Brain microvascular endothelial cell (primary cell): ENCODE measurements around the gene CDNF.

ENCODE experiments used
- DNase-seq: peaks from one replicate; pipeline ENCODE4 v3.0.0-alpha.2; 2020
- H3K27ac ChIP-seq: fragments of 250-450 bp; sonication (Bioruptor Pico); 2 replicates; pipeline ENCODE4 v1.5.1; 2020; ENCODE audit warnings: mild to moderate bottlenecking, moderate library complexity
- H3K27me3 ChIP-seq: fragments of 250-450 bp; sonication (Bioruptor Pico); replicated peaks from 2 replicates; pipeline ENCODE4 v1.5.1; 2020; ENCODE audit warnings: mild to moderate bottlenecking
- H3K36me3 ChIP-seq: fragments of 250-450 bp; sonication (Bioruptor Pico); replicated peaks from 2 replicates; pipeline ENCODE4 v1.5.1; 2020; ENCODE audit warnings: mild to moderate bottlenecking
- H3K4me3 ChIP-seq: 2 replicates; pipeline ENCODE4 v1.5.1; 2011; ENCODE audit warnings: low read depth, mild to moderate bottlenecking, control low read depth, low read length, moderate library complexity
- in situ Hi-C: cut with HindIII; loops from 2 replicates; pipeline ENCODE4 v1.10.0; 2017; ENCODE audit warnings: low sequenced_read_pairs, low pct_ligation_motif_present
- TF ChIP-seq, protein P1 (sequence below): IDR thresholded peaks from 2 replicates; pipeline ENCODE4 v1.5.1; 2011; ENCODE audit warnings: low read depth, mild to moderate bottlenecking, moderate library complexity, low read length, control low read depth, inconsistent platforms; ENCODE audit errors: missing control alignments

CDNF gene

GRCh38 chr10:14773551-14774213, 64.2 kb downstream of the CDNF start:
- no peak for DNase-seq
- no peak overlapping the region for H3K4me3 ChIP-seq
- no peaks in the 10 kb centered on the region for H3K36me3 ChIP-seq
- TF ChIP-seq, protein P1, sequence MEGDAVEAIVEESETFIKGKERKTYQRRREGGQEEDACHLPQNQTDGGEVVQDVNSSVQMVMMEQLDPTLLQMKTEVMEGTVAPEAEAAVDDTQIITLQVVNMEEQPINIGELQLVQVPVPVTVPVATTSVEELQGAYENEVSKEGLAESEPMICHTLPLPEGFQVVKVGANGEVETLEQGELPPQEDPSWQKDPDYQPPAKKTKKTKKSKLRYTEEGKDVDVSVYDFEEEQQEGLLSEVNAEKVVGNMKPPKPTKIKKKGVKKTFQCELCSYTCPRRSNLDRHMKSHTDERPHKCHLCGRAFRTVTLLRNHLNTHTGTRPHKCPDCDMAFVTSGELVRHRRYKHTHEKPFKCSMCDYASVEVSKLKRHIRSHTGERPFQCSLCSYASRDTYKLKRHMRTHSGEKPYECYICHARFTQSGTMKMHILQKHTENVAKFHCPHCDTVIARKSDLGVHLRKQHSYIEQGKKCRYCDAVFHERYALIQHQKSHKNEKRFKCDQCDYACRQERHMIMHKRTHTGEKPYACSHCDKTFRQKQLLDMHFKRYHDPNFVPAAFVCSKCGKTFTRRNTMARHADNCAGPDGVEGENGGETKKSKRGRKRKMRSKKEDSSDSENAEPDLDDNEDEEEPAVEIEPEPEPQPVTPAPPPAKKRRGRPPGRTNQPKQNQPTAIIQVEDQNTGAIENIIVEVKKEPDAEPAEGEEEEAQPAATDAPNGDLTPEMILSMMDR: no peak
- no peak overlapping the region for H3K27ac ChIP-seq
- no peaks in the 10 kb centered on the region for H3K27me3 ChIP-seq
- in situ Hi-C loops: no loop called here

DNA sequence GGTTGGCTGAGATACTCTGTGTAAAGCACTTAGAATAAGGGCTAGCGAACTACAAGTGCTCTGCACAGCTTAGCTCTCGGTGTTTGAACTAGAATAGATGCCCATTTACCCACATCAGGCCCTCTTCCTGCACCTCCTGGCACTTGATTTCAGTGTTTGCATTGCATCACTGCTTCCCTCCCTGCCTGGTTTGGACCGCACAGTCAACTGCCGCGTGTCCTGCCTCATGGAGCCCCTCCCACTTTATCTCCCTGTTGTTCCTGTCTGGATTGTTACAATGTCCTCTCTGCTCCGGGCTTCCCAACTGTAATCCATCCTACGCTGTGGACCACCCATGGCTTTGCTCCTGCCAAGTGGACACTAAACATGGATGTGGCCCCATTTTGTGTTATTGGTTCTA, 65.4 kb downstream of the CDNF start:
- Histone ChIP-seq H3K36me3 (no peaks in the 10 kb centered on the region), H3K27me3 (no peaks in the 10 kb centered on the region), H3K27ac (no peak overlapping the region), H3K4me3 (no peak overlapping the region)
- in situ Hi-C loops: no loop called here
- no peak for DNase-seq
- TF ChIP-seq, protein P1: no peak

- H3K36me3 ChIP-seq: no peaks in the 10 kb centered on the region
- in situ Hi-C loops: no loop called here
- H3K4me3 ChIP-seq: no peak overlapping the region
- TF ChIP-seq, protein P1: no peak
- no peak overlapping the region for H3K27ac ChIP-seq
- no peak for DNase-seq
- no peaks in the 10 kb centered on the region for H3K27me3 ChIP-seq
Observed at GRCh38 chr10:14770927-14771326, 66.9 kb downstream of the CDNF start.
